A549 (cell line): ENCODE measurements around the gene PEX10. TPM values are rescaled to one million over a fixed set of nuclear protein-coding genes. Genes with fewer than 3 reads are reported as not detected.
A peak's percentile ranks its signal among the peaks of the same experiment; 100 is the strongest.

ENCODE experiments used
- ATAC-seq, 2 experiments: fragments of 200-7000 bp in 1 of 2; fragments of >200 bp in 1 of 2; cut with Nextera tagmentation in 1 of 2; cut with Tn5 transposase in 1 of 2; 3 replicates each; pipeline versions ENCODE4 v1.8.0 to v1.9.1; 2018 to 2020; ENCODE audit warnings: mild to moderate bottlenecking in 1 of 2, moderate library complexity in 1 of 2
- CTCF ChIA-PET: fragments of 300-600 bp; sonication (Branson Sonifier 250); formaldehyde crosslinking; extraction: SDS; loops from one replicate; lab custom pipeline; 2021; ENCODE audit warnings: antibody characterized with exemption, inconsistent platforms; lab: Yijun Ruan, JAX
- POLR2A ChIA-PET: fragments of 350-600 bp; formaldehyde crosslinking; extraction: SDS; loops from one replicate; lab custom pipeline; 2021; ENCODE audit warnings: antibody characterized with exemption, inconsistent platforms; lab: Yijun Ruan, JAX
- DNase-seq, 2 experiments: peaks; one replicate each; pipeline versions ENCODE4 v3.0.0 to v3.0.0-alpha.2; 2011 to 2016; ENCODE audit warnings: low read depth in 1 of 2, low spot score in 1 of 2
- FAIRE-seq: peaks from 2 replicates; lab custom pipeline; 2011; peaks lifted over from hg19 to GRCh38; lab: Jason Lieb, UNC
- H3K27ac ChIP-seq, 2 experiments: fragments of >200 bp; sonication (Bioruptor Twin); formaldehyde crosslinking; 3 replicates each; pipeline ENCODE4 v1.5.1; 2016 to 2017
- H3K4me1 ChIP-seq: fragments of >200 bp; sonication (Bioruptor Twin); formaldehyde crosslinking; 3 replicates; pipeline ENCODE4 v1.6.1; 2016
- H3K4me2 ChIP-seq: fragments of >200 bp; sonication (Bioruptor Twin); formaldehyde crosslinking; 3 replicates; pipeline ENCODE4 v1.6.1; 2016
- H3K4me3 ChIP-seq: fragments of >200 bp; sonication (Bioruptor Twin); formaldehyde crosslinking; 3 replicates; pipeline ENCODE4 v1.5.1; 2016
- H3K9me3 ChIP-seq: fragments of >200 bp; sonication (Bioruptor Twin); formaldehyde crosslinking; 3 replicates; pipeline ENCODE4 v1.6.1; 2016
- BHLHE40 ChIP-seq: IDR thresholded peaks from 2 replicates; pipeline ENCODE4 v1.6.1; 2012; ENCODE audit warnings: low read depth, low read length, inconsistent platforms
- CBX2 ChIP-seq: fragments of 200-600 bp; sonication (generic); IDR thresholded peaks from 2 replicates; pipeline ENCODE4 v1.6.1; 2016; ENCODE audit warnings: low read depth, mild to moderate bottlenecking, borderline replicate concordance
- CBX8 ChIP-seq: fragments of 200-600 bp; sonication (generic); IDR thresholded peaks from 2 replicates; pipeline ENCODE4 v1.6.1; 2016
- EP300 ChIP-seq, 2 experiments: fragments of >200 bp; sonication (Bioruptor Twin); formaldehyde crosslinking; IDR thresholded peaks; 2 replicates in 1 of 2; 3 replicates in 1 of 2; pipeline ENCODE4 v1.6.1; 2016 to 2017
- GATA3 ChIP-seq: IDR thresholded peaks from 2 replicates; pipeline ENCODE4 v1.6.1; 2012; ENCODE audit warnings: borderline replicate concordance
- HDAC2 ChIP-seq: fragments of 200-600 bp; sonication (generic); IDR thresholded peaks from 2 replicates; pipeline ENCODE4 v1.6.1; 2016
- HEYL ChIP-seq: fragments of 250-450 bp; sonication (Bioruptor Pico); IDR thresholded peaks from 2 replicates; pipeline ENCODE4 v1.8.0; 2021; ENCODE audit warnings: mild to moderate bottlenecking, moderate library complexity
- HOXA7 ChIP-seq: fragments of 250-450 bp; sonication (Bioruptor Pico); IDR thresholded peaks from 2 replicates; pipeline ENCODE4 v1.5.0; 2020; ENCODE audit warnings: mild to moderate bottlenecking, moderate library complexity
- KDM1A ChIP-seq: fragments of 200-600 bp; sonication (generic); IDR thresholded peaks from 2 replicates; pipeline ENCODE4 v1.6.1; 2016; ENCODE audit warnings: low read depth, mild to moderate bottlenecking
- MAFK ChIP-seq: fragments of 450-650 bp; IDR thresholded peaks from 2 replicates; pipeline ENCODE4 v1.6.1; 2014; ENCODE audit not compliant: partially characterized antibody
- NR3C1 ChIP-seq: fragments of >200 bp; sonication (Bioruptor Twin); formaldehyde crosslinking; IDR thresholded peaks from 3 replicates; pipeline ENCODE4 v1.6.1; 2017
- PHF8 ChIP-seq: fragments of 200-600 bp; sonication (generic); IDR thresholded peaks from 2 replicates; pipeline ENCODE4 v1.6.1; 2016; ENCODE audit warnings: low read depth, mild to moderate bottlenecking, antibody characterized with exemption, moderate library complexity, borderline replicate concordance
- POLR2AphosphoS2 ChIP-seq: conservative IDR thresholded peaks from 2 replicates; pipeline ENCODE4 v1.6.1; 2012; ENCODE audit warnings: low read length, improper control_type of control experiment, inconsistent platforms
- RARB ChIP-seq: fragments of 250-450 bp; sonication (Bioruptor Pico); IDR thresholded peaks from 2 replicates; pipeline ENCODE4 v1.8.0; 2021; ENCODE audit warnings: mild to moderate bottlenecking, moderate library complexity
- TFCP2L1 ChIP-seq: fragments of 250-450 bp; sonication (Bioruptor Pico); IDR thresholded peaks from 2 replicates; pipeline ENCODE4 v1.5.0; 2021; ENCODE audit warnings: mild to moderate bottlenecking
- TP53 ChIP-seq: fragments of 250-450 bp; sonication (Bioruptor Pico); IDR thresholded peaks from 2 replicates; pipeline ENCODE4 v1.5.0; 2021; ENCODE audit warnings: mild to moderate bottlenecking, moderate library complexity
- ZFP36 ChIP-seq: fragments of 450-650 bp; IDR thresholded peaks from 2 replicates; pipeline ENCODE4 v1.6.1; 2014; ENCODE audit warnings: borderline replicate concordance; ENCODE audit not compliant: partially characterized antibody
- WGBS: methylation state at CpG from one replicate; pipeline ENCODE4 v1.1.6; 2017; ENCODE audit errors: missing lambda C conversion rate; 5-methylcytosine and 5-hydroxymethylcytosine counted together
- polyA plus RNA-seq, 4 experiments: library from polyadenylated mRNA; depleted of rRNA in 3 of 4; stranded (reverse); fragments of >200 nt; fragmentation: RNase III in 1 of 4; extraction: RNeasy Plus Mini Kit Qiagen cat#74134 plus additional on column Dnase treatment in 1 of 4; gene quantifications; 2 replicates in 3 of 4; 3 replicates in 1 of 4; pipeline ENCODE4 v1.2.3, GENCODE V29; 2011 to 2017
- TF ChIP-seq, protein P1 (sequence below): IDR thresholded peaks from 2 replicates; pipeline ENCODE4 v1.6.1; 2012; ENCODE audit warnings: low read depth, borderline replicate concordance
- TF ChIP-seq, protein P2 (sequence below): fragments of >200 bp; sonication (Bioruptor Twin); formaldehyde crosslinking; IDR thresholded peaks from 2 replicates; pipeline ENCODE4 v1.6.1; 2016
- TF ChIP-seq, protein P3 (sequence below): fragments of 200-600 bp; sonication (generic); IDR thresholded peaks from 2 replicates; pipeline ENCODE4 v1.6.1; 2016; ENCODE audit warnings: antibody characterized with exemption, mild to moderate bottlenecking, moderate library complexity

The PEX10 gene
- polyA plus RNA-seq, 2 of the 4 experiments (the other 2 are of a cell fraction) = 12.3 to 20.2 TPM

DNA sequence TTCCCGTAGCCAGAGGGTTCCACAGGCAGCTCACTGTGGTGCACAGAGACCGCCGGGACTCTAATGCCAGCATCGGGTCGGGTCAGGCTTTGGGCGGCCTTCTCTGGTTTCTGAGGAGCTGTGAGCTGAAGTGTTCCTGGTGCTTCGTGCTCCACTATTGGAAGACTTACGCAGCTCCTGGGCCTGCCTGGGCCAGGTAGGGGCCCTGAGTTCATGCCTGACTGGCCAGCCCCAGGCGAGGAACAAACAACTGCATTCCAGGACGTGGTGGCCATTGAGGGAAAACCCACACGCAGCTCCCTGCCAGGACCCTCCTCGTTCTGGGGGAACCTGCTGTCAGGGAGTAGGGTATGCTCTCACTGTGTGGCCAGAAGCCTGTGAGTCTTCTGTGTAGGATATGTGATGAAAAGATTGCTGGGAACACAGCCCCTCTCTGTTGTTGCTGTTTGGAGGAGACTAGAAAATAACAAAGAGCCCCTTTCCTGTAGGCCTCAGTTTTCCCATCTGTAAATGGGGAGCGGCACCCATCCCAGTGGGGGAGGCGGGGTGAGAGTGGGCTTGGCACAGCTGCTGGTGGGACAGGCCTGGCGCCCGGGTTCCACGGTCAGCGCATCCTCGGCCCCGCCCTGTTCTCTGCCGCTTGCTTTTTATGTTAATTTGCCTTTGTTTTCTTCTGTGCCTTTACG is 12.3 kb downstream of the PEX10 start:
- Histone ChIP-seq H3K27ac (no peak overlapping the region), H3K4me3 (no peak overlapping the region), H3K4me1 (no peaks in the 10 kb centered on the region), H3K4me2 (no peak overlapping the region), H3K9me3 (no peaks in the 10 kb centered on the region)
- CTCF ChIA-PET = no interaction called here
- TF ChIP-seq, protein P1, sequence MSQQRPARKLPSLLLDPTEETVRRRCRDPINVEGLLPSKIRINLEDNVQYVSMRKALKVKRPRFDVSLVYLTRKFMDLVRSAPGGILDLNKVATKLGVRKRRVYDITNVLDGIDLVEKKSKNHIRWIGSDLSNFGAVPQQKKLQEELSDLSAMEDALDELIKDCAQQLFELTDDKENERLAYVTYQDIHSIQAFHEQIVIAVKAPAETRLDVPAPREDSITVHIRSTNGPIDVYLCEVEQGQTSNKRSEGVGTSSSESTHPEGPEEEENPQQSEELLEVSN = no peak
- TF ChIP-seq KDM1A = 0 out of 2 replicates have a peak, but pooled peaks have one; percentile 57
- POLR2A ChIA-PET = no interaction called here
- 87% methylated on average over 16 of the region's 22 CpGs for WGBS
- no peak for FAIRE-seq
- no peak for DNase-seq
- ATAC-seq = no peak

DNA sequence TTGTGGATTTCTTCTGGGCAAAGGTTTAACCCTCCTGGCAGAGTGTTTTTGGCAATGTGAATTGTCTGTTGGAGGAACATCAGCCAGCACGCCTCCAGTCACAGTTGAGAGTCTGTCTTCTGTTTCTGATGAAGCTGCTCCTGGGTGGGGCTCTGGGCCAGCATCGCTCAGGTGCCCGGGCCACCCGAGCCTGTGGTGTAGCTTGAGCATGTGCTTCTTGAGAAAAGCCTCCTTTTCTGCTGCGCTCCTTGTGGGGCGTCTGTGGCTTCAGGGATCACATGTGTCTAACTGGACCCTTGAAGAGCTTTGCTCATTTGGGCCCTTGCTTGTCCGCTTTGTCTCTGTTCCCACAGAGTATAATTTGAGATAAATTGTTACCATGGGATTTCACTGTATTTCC is 13.5 kb downstream of the PEX10 start:
- H3K4me2 ChIP-seq = no peak overlapping the region
- TF ChIP-seq NR3C1 (no peak), MAFK (no peak), PHF8 (no peak), HOXA7 (CRISPR knock-in tag) (no peak), GATA3 (no peak), HEYL (CRISPR knock-in tag) (no peak), BHLHE40 (no peak), TP53 (CRISPR knock-in tag) (no peak), POLR2AphosphoS2 (no peak), ZFP36 (no peak), EP300 (IDR thresholded peaks at IDR 0.05) (no peak), HDAC2 (no peak), TFCP2L1 (CRISPR knock-in tag) (no peak), CBX2 (no peak), KDM1A (no peak), CBX8 (no peak)
- TF ChIP-seq, protein P2, sequence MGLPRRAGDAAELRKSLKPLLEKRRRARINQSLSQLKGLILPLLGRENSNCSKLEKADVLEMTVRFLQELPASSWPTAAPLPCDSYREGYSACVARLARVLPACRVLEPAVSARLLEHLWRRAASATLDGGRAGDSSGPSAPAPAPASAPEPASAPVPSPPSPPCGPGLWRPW = no peak
- TF ChIP-seq, protein P3, sequence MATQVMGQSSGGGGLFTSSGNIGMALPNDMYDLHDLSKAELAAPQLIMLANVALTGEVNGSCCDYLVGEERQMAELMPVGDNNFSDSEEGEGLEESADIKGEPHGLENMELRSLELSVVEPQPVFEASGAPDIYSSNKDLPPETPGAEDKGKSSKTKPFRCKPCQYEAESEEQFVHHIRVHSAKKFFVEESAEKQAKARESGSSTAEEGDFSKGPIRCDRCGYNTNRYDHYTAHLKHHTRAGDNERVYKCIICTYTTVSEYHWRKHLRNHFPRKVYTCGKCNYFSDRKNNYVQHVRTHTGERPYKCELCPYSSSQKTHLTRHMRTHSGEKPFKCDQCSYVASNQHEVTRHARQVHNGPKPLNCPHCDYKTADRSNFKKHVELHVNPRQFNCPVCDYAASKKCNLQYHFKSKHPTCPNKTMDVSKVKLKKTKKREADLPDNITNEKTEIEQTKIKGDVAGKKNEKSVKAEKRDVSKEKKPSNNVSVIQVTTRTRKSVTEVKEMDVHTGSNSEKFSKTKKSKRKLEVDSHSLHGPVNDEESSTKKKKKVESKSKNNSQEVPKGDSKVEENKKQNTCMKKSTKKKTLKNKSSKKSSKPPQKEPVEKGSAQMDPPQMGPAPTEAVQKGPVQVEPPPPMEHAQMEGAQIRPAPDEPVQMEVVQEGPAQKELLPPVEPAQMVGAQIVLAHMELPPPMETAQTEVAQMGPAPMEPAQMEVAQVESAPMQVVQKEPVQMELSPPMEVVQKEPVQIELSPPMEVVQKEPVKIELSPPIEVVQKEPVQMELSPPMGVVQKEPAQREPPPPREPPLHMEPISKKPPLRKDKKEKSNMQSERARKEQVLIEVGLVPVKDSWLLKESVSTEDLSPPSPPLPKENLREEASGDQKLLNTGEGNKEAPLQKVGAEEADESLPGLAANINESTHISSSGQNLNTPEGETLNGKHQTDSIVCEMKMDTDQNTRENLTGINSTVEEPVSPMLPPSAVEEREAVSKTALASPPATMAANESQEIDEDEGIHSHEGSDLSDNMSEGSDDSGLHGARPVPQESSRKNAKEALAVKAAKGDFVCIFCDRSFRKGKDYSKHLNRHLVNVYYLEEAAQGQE = no peak
- CTCF ChIA-PET = no interaction called here
- POLR2A ChIA-PET = no interaction called here
- no peak for FAIRE-seq
- H3K4me3 ChIP-seq = no peak overlapping the region
- WGBS = 96% methylated on average over 6 of the region's 7 CpGs
- no peak for ATAC-seq
- no peak for DNase-seq
- no peak overlapping the region for H3K27ac ChIP-seq
- H3K9me3 ChIP-seq = no peaks in the 10 kb centered on the region
- H3K4me1 ChIP-seq = peaks cover 3% of the 10 kb centered on the region; the same call in 1 of the 3 replicates

DNA sequence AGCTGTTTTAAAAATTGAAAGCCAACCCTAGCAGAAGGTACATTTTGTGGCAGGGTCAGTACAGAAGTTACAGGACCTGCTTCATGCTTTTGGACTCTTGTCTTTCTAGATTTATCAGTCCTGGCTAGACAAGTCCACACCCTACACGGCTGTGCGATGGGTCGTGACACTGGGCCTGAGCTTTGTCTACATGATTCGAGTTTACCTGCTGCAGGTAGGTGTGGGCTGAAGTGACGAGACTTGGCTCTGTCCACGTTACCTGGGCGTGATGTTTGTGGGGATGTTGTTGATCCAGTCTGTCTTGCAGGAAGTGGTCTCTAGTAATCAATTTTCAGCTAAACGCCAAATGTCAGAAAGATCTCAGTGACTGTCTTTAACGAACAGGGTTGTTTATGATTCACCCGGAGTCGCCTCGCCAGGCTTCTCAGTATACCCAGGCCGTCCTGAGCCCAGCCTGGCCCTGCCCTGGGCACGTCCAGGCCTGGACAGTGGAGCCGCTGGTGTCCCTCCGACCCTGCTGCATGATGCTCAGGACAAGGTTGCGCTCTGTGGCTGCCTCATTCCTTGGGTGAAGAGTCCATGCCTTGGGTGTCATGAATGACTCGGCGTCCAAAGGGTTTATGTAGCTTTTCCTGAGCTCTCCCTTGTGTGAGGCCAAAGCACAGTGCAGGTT is 15.2 kb downstream of the PEX10 start:
- FAIRE-seq = no peak
- CTCF ChIA-PET = interaction anchor here (1.0 to 2.3 kb wide), 3 partner anchors 10 to 150 kb away, joined by 3 to 8 read pairs (median 6); no protein-coding TSS in a partner anchor

More for the DNA sequence above, 15.2 kb downstream of the PEX10 start:
- no peak for DNase-seq
- POLR2A ChIA-PET = no interaction called here
- 95% methylated on average over 19 of the region's 19 CpGs for WGBS
- no peak for ATAC-seq
- no peak overlapping the region for H3K27ac ChIP-seq
- no peaks in the 10 kb centered on the region for H3K9me3 ChIP-seq
- H3K4me3 ChIP-seq = no peak overlapping the region
- no peak overlapping the region for H3K4me2 ChIP-seq
- TF ChIP-seq RARB (CRISPR knock-in tag) = no peak
- TF ChIP-seq TFCP2L1 (CRISPR knock-in tag) = no peak
- TF ChIP-seq HEYL (CRISPR knock-in tag) = no peak
- H3K4me1 ChIP-seq = peaks cover 17% of the 10 kb centered on the region
